Pulmonary artery endothelial cell (primary cell): ENCODE results near the gene JMJD1C. TPM values are rescaled to one million over a fixed set of nuclear protein-coding genes. Genes with fewer than 3 reads are reported as not detected.
A peak's percentile ranks its signal among the peaks of the same experiment; 100 is the strongest.
"Not testable (repeated sequence)": the region's sequence is repeated elsewhere in the genome, so short reads cannot be mapped to it uniquely, and the experiment has no call there.

ENCODE experiments used
- DNase-seq: peaks from one replicate; pipeline ENCODE4 v3.0.0-alpha.2; 2011; ENCODE audit warnings: low read depth, low spot score
- total RNA-seq: library from RNA; depleted of rRNA; stranded (reverse); fragments of >200 nt; gene quantifications from 2 replicates; pipeline ENCODE4 v1.2.3, GENCODE V29; 2014

JMJD1C gene
- total RNA-seq, 1 donor from 2014 or later, result 122 TPM

GRCh38 chr10:63171255-63171855, 294.4 kb downstream of the JMJD1C start:
- no peak for DNase-seq

GRCh38 chr10:63169624-63170023, 296.2 kb downstream of the JMJD1C start:
- DNase-seq, result no peak

GRCh38 chr10:63168821-63169462, 296.8 kb downstream of the JMJD1C start:
- no peak for DNase-seq

GRCh38 chr10:63166742-63167258, 299.0 kb downstream of the JMJD1C start:
- peak; percentile 61 for DNase-seq

- no peak for DNase-seq
These were observed 300.5 kb downstream of the JMJD1C start for GRCh38 chr10:63165249-63165648.

GRCh38 chr10:63164166-63164623, 301.6 kb downstream of the JMJD1C start:
- no peak for DNase-seq

- no peak for DNase-seq
These were observed 304.2 kb downstream of the JMJD1C start for GRCh38 chr10:63161592-63161991.

- DNase-seq, result peak; percentile 64
These were observed 307.7 kb downstream of the JMJD1C start for GRCh38 chr10:63157845-63158624.

- no peak for DNase-seq
These were observed 309.5 kb downstream of the JMJD1C start for GRCh38 chr10:63156236-63156635.

GRCh38 chr10:63155388-63156020, 310.3 kb downstream of the JMJD1C start:
- no peak for DNase-seq

- no peak for DNase-seq
These were observed 311.0 kb downstream of the JMJD1C start for GRCh38 chr10:63154546-63155387.

- DNase-seq, result not testable (repeated sequence)
These were observed 311.8 kb downstream of the JMJD1C start for GRCh38 chr10:63153868-63154545.

GRCh38 chr10:63150745-63151144, 315.0 kb downstream of the JMJD1C start:
- DNase-seq, result no peak

GRCh38 chr10:63146503-63146902, 319.3 kb downstream of the JMJD1C start:
- no peak for DNase-seq

- DNase-seq, result no peak
These were observed 320.0 kb downstream of the JMJD1C start for GRCh38 chr10:63145782-63146181.

GRCh38 chr10:63143987-63144386, 321.8 kb downstream of the JMJD1C start:
- no peak for DNase-seq

GRCh38 chr10:63142136-63142535, 323.6 kb downstream of the JMJD1C start:
- no peak for DNase-seq

- DNase-seq, result no peak
These were observed 325.7 kb downstream of the JMJD1C start for GRCh38 chr10:63140077-63140476.

- DNase-seq, result no peak
These were observed 328.5 kb downstream of the JMJD1C start for GRCh38 chr10:63137306-63137705.
